ENCODE data around the gene OPTN.

Gene OPTN

DNA sequence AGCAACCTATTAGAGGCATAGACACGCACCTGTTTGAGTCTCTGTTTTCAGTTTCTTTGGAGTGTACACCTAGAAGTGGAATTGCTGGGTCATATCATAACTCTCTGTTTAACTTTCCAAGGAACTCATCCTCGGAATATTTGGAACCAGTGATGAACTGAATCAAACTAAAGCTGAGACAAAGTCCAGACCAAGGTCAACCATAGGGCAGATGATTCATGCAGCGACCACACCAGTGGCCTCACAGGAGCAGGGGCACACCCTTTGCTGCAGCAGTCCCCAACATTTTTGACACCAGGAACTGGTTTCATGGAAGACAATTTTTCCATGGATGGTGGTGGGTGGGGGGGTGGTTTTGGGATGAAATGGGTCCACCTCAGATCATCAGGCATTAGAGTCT lies 4.9 kb upstream of the OPTN start:
- H3K4me3 ChIP-seq (ENCODE audit: low read depth, low read length), result no peak overlapping the region
- no peak for DNase-seq (ENCODE audit: low read depth, low spot score)
- POLR2A ChIA-PET, result no interaction called here
- CTCF ChIA-PET, result interaction anchor here (1.1 to 1.5 kb wide), 2 partner anchors 27 to 208 kb away, joined by 3 read pairs; no protein-coding TSS in a partner anchor
- TF ChIP-seq, protein P1, sequence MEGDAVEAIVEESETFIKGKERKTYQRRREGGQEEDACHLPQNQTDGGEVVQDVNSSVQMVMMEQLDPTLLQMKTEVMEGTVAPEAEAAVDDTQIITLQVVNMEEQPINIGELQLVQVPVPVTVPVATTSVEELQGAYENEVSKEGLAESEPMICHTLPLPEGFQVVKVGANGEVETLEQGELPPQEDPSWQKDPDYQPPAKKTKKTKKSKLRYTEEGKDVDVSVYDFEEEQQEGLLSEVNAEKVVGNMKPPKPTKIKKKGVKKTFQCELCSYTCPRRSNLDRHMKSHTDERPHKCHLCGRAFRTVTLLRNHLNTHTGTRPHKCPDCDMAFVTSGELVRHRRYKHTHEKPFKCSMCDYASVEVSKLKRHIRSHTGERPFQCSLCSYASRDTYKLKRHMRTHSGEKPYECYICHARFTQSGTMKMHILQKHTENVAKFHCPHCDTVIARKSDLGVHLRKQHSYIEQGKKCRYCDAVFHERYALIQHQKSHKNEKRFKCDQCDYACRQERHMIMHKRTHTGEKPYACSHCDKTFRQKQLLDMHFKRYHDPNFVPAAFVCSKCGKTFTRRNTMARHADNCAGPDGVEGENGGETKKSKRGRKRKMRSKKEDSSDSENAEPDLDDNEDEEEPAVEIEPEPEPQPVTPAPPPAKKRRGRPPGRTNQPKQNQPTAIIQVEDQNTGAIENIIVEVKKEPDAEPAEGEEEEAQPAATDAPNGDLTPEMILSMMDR (IDR thresholded peaks at IDR 0.05; ENCODE audit: insufficient read depth, low read length, missing control alignments), result no peak

DNA sequence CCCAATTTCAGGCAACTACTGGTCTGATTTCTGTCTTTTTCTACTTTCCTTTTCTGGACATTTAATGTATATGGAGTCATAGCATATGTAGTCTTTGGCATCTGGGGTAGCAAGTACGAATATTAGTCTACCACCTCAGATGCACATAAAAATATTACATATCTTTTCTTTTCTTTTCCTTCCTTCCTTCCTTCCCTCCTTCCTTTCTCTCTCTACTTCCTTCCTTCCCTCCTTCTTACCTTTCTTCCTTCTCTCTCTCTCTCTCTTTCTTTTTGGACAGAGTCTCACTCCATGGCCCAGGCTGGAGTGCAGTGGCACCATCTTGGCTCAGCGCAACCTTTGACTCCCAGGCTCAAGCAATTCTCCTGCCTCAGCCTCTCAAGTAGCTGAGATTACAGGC lies 4.0 kb upstream of the OPTN start:
- no peak for DNase-seq (ENCODE audit: low read depth, low spot score)
- TF ChIP-seq, protein P1 (IDR thresholded peaks at IDR 0.05; ENCODE audit: insufficient read depth, low read length, missing control alignments), result no peak
- ChIA-PET CTCF (interaction anchor here (1.1 kb wide), 1 partner anchor 28 kb away, joined by 3 read pairs; no protein-coding TSS in a partner anchor), POLR2A (no interaction called here)
- no peak overlapping the region for H3K4me3 ChIP-seq (ENCODE audit: low read depth, low read length)

DNA sequence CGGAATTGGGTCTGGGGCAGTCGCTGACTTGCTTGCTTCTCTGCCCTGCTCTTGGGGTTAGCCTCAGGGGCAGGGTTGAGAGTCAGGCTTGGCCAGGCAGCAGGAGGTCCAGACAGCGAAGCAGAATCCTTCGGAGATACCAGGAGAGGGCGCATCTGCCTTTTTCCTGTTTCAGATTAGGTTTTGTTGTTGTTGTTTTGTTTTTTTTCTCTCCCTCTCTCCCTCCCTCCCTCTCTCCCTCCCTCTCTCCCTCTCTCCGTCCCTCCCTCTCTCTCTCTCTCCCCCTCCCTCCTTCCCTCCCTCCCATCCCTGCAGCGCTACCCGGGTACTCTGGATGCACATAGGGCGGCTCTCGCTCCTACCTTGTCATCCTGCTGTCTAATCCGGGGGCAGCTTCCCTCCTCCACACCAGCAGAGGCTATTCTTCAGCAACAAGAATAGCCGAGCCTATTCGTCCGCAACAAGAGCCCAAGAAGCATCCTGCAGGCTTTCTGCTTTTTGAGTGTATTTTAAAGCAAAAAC lies 758 bp upstream of the OPTN start:
- POLR2A ChIA-PET, result interaction anchor here (0.6 to 1.0 kb wide), 4 partner anchors 11 to 200 kb away, joined by 3 to 4 read pairs (median 3); partner anchors contain the start of gene MCM10
- peak overlapping the region; percentile 79 for H3K4me3 ChIP-seq (ENCODE audit: low read depth, low read length)
- TF ChIP-seq, protein P1 (IDR thresholded peaks at IDR 0.05; ENCODE audit: insufficient read depth, low read length, missing control alignments), result peak; percentile 69
- DNase-seq (ENCODE audit: low read depth, low spot score), result no peak
- CTCF ChIA-PET, result interaction anchor here (0.6 to 4.2 kb wide), 25 partner anchors 9 to 897 kb away, joined by 3 to 38 read pairs (median 3); partner anchors contain the start of gene MCM10

DNA sequence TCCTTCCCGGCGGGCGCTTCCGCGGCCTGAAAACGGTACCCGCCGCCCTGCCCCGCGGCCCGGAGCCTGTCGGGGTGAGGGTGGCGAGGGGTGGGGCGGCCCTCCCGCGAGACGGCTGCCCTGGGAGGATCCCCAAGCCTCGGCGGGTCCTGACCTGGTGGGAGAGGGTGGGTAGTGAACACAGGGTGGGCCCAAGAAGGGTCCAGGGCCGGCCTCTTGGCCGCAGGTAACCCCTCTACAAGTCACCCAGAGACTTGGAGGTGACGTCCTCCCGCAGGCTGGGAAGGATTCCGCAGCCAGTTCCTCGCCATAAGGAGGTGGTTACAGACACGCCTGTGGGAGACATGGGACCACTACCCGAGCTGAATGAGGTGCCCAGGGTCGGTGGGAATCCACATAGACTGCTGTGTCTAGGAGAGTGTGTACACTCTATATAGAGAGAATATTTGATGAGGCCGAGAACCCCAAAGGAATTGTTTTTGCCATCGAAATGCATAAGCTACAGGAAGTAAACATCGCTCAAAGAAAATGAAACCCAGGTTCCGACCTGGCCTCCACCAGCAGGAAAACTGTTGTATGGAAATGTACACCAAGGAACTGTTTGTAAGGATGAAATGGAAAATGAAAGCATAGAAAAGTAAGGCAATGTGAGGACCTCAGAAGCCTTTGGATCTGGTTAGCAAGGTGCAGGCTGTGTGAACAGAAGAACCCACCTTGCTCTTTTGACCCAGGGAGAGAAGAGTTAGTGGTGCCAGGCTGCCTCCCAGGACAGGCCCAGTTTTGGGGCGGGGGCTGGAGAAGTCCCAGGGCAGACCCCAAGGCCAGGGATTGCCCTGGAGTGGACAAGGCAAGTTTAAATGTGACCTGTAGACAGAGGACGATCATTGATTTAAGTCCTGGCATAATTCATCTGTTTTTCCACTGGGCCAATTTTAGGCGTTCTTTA lies 659 bp downstream of the OPTN start:
- POLR2A ChIA-PET, result interaction anchor here (0.6 kb wide), 1 partner anchor 52 kb away, joined by 3 read pairs; no protein-coding TSS in a partner anchor
- DNase-seq (ENCODE audit: low read depth, low spot score), result no peak
- peak overlapping the region; percentile 79 for H3K4me3 ChIP-seq (ENCODE audit: low read depth, low read length)
- CTCF ChIA-PET, result interaction anchor here (1.0 to 4.2 kb wide), 17 partner anchors 8 to 898 kb away, joined by 3 to 38 read pairs (median 5); partner anchors contain the start of gene MCM10
- TF ChIP-seq, protein P1 (IDR thresholded peaks at IDR 0.05; ENCODE audit: insufficient read depth, low read length, missing control alignments), result no peak

DNA sequence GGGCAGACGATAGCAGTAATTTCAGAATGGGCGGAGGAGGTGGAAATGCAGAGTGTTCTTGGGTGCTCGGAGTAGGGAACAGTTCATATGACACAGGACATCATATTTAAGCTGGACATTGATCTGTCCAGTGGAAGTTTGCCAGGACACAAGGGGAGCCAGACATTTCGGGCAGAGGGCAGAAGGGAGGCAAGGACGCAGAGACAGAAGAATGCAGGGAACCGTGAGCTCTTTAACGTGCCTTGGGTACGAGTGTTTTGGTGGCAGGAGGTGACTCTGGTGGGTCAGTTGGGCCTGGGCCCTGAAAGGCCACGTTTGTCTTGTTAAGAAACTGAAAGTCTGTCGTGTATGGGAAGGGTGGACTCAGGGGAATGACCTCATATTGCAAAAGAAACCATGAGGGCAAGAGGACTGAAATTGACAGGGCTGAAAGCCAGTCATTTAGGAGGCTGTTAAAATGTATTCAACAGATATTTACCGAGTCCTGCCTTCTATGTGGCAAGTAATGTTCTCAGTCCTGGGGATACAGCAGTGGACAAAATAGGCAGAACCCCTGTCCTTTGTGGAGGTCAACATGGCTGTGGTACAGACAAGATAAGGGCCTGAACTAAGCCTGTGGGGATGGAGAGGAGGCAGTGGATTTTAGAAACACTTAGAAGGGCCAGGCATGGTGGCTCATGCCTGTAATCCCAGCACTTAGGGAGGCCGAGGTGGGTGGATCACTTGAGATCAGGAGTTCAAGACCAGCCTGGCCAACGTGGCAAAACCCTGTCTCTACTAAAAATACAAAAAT lies 2.2 kb downstream of the OPTN start:
- CTCF ChIA-PET, result no interaction called here
- POLR2A ChIA-PET, result no interaction called here
- TF ChIP-seq, protein P1 (IDR thresholded peaks at IDR 0.05; ENCODE audit: insufficient read depth, low read length, missing control alignments), result no peak
- 0 out of 2 replicates have a peak overlapping the region, but pooled peaks have one; percentile 8 for H3K4me3 ChIP-seq (ENCODE audit: low read depth, low read length)
- no peak for DNase-seq (ENCODE audit: low read depth, low spot score)

All from AG04449 (cell line).